ENCODE results near the gene NLGN1.

The NLGN1 gene

GRCh38 chr3:173644086-173645082, 246.8 kb downstream of the NLGN1 start:
- Histone ChIP-seq H3K27ac (no peak overlapping the region), H3K36me3 (no peaks in the 10 kb centered on the region)
- TF ChIP-seq, protein P1, sequence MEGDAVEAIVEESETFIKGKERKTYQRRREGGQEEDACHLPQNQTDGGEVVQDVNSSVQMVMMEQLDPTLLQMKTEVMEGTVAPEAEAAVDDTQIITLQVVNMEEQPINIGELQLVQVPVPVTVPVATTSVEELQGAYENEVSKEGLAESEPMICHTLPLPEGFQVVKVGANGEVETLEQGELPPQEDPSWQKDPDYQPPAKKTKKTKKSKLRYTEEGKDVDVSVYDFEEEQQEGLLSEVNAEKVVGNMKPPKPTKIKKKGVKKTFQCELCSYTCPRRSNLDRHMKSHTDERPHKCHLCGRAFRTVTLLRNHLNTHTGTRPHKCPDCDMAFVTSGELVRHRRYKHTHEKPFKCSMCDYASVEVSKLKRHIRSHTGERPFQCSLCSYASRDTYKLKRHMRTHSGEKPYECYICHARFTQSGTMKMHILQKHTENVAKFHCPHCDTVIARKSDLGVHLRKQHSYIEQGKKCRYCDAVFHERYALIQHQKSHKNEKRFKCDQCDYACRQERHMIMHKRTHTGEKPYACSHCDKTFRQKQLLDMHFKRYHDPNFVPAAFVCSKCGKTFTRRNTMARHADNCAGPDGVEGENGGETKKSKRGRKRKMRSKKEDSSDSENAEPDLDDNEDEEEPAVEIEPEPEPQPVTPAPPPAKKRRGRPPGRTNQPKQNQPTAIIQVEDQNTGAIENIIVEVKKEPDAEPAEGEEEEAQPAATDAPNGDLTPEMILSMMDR (IDR thresholded peaks at IDR 0.05) = no peak

GRCh38 chr3:173650596-173650995, 253.1 kb downstream of the NLGN1 start:
- Histone ChIP-seq H3K4me3 (ENCODE audit: low read depth in 1 of 2, low read length in 1 of 2) (no peak overlapping the region), H3K4me1 (ENCODE audit: control insufficient read depth in 1 of 2, insufficient read depth in 1 of 2, low read depth in 1 of 2, low read length in 1 of 2) (no peaks in the 10 kb centered on the region), H3K27ac (no peak overlapping the region), H3K36me3 (no peaks in the 10 kb centered on the region), H3K9me3 (no peaks in the 10 kb centered on the region), H3K27me3 (no peaks in the 10 kb centered on the region)
- TF ChIP-seq, protein P1 (IDR thresholded peaks at IDR 0.05) = no peak

More at GRCh38 chr3:173644086-173645082, 246.8 kb downstream of the NLGN1 start:
- H3K4me1 ChIP-seq (ENCODE audit: control insufficient read depth in 1 of 2, insufficient read depth in 1 of 2, low read depth in 1 of 2, low read length in 1 of 2) = no peaks in the 10 kb centered on the region
- H3K9me3 ChIP-seq = no peaks in the 10 kb centered on the region
- H3K27me3 ChIP-seq = no peaks in the 10 kb centered on the region
- H3K4me3 ChIP-seq (ENCODE audit: low read depth in 1 of 2, low read length in 1 of 2) = no peak overlapping the region

- Histone ChIP-seq H3K27ac (no peak overlapping the region), H3K27me3 (no peaks in the 10 kb centered on the region), H3K4me1 (ENCODE audit: control insufficient read depth in 1 of 2, insufficient read depth in 1 of 2, low read depth in 1 of 2, low read length in 1 of 2) (no peaks in the 10 kb centered on the region), H3K36me3 (no peaks in the 10 kb centered on the region), H3K4me3 (ENCODE audit: low read depth in 1 of 2, low read length in 1 of 2) (no peak overlapping the region), H3K9me3 (no peaks in the 10 kb centered on the region)
- TF ChIP-seq, protein P1 (IDR thresholded peaks at IDR 0.05) = no peak
Observed at GRCh38 chr3:173652093-173652492, 254.5 kb downstream of the NLGN1 start.

- Histone ChIP-seq H3K4me3 (ENCODE audit: low read depth in 1 of 2, low read length in 1 of 2) (no peak overlapping the region), H3K27me3 (no peaks in the 10 kb centered on the region), H3K9me3 (no peaks in the 10 kb centered on the region), H3K27ac (no peak overlapping the region), H3K4me1 (ENCODE audit: control insufficient read depth in 1 of 2, insufficient read depth in 1 of 2, low read depth in 1 of 2, low read length in 1 of 2) (no peaks in the 10 kb centered on the region), H3K36me3 (no peaks in the 10 kb centered on the region)
- TF ChIP-seq, protein P1 (IDR thresholded peaks at IDR 0.05) = no peak
Observed at GRCh38 chr3:173653781-173654180, 256.2 kb downstream of the NLGN1 start.

- TF ChIP-seq, protein P1 (IDR thresholded peaks at IDR 0.05) = no peak
- no peaks in the 10 kb centered on the region for H3K9me3 ChIP-seq
- no peak overlapping the region for H3K4me3 ChIP-seq (ENCODE audit: low read depth in 1 of 2, low read length in 1 of 2)
- no peak overlapping the region for H3K27ac ChIP-seq
- H3K27me3 ChIP-seq = no peaks in the 10 kb centered on the region
- H3K4me1 ChIP-seq (ENCODE audit: control insufficient read depth in 1 of 2, insufficient read depth in 1 of 2, low read depth in 1 of 2, low read length in 1 of 2) = no peaks in the 10 kb centered on the region
- no peaks in the 10 kb centered on the region for H3K36me3 ChIP-seq
Observed at GRCh38 chr3:173659972-173660371, 262.4 kb downstream of the NLGN1 start.
